HG03097 (cell line): ENCODE measurements around the gene EPHA4.

Experiments used
- ATAC-seq: cut with Tn5 transposase; IDR thresholded peaks from one replicate; pipeline ENCODE4 v1.9.1; 2021; ENCODE audit not compliant: unreplicated experiment, low FRiP score

Gene EPHA4

GRCh38 chr2:221572821-221573429, 821 bp upstream of the EPHA4 start:
- ATAC-seq, result peak; percentile 23

DNA sequence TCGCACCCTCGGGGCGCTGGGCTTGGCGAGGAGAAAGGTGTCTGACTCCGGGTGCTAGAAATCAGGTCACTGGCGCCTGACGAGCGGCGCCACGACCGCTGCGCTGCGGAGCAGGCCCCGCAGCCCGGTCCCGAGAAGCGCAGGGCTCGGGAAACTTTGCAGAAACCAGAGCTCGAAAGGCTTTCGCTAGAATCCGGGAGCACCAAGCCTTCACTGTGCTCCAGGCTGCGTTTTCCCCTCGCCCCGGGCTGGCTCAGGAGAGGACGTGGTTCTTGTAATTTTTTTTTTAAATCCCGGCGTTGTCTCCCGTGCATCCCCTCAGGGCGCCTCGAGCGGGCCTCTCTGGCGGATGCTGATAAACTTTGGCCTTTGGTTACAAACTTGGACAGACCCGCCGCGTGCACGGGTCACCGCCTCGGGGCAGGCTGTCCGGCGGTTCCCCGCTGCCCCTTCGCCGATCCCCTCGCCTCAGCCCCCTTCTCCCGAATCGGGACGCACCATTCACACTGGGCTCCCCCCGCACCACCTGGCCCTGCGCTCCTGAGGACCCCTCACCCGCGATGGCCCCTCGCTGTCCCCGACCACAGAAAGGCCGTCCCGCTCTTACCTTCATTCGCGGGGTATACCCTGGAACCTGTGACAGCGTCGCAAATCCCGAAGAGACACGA, 419 bp downstream of the EPHA4 start:
- peak; percentile 3 for ATAC-seq

DNA sequence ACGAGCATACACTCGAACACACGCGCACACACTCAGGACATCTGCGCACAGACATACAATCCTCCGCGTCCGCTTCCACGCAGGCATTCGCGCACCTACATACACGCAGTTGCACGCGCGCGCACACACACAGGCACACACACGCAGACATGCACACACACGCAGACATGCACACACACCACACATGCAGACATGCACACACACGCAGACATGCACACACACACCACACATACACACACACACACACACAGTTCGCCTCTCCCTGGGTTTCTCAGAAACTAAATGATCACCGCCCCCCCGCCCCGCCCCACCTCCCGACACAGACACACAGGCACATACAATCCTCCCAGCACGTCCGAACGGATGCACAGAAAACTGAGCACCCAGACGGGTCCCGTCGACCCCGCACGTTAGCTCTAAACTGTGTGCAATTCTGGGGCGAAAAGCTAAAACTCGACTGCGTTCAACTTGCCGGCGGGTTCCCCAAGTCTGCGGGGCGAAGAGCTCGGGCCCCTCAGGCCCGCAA, 1.0 kb downstream of the EPHA4 start:
- no peak for ATAC-seq

DNA sequence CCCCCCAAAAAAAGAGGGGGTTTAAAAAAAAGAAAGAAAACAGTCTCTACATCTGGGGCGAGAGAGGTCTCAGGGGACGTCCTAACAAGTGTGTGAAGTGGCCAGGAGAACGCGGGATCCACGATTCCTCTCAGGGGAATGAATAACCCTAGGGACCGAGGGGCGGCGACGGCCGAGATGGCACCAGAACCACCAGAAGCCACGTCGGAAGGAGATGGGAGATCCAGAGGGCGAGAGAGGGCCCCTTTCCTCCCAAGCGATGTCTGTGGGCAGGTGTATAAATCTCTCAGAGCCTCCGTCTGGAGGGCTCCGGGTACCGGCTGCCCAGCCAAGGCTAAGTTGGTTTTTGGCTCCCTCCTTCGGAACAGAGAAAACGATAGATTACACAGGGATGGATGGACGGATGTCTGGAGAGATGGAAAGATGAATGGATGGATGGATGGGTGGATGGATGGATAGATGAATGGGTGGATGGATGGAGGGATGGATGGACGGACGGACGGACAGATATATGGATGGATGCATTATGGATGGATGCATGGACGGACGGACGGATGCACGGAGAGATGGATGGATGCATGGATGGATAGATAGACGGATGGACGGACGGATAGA, 1.7 kb downstream of the EPHA4 start:
- no peak for ATAC-seq

DNA sequence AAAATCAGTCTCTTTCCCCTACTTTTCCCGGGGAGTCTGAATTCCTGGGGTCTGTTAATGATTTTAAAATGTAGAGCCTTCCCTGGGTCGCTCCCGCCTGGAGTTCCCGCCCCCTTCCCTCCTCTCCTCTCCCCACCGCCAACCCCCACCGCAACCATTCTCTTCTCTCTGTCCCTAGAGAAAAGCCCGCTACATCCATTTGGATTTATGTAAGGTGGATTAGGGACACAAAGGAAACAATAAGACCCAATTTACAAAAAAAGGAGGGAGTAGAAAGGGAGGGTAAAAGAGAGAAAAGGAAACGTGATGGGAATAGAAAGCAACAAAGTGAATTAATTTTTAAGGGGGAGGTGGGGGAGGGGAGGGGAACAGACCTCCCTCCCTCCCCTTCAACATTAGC, 2.2 kb downstream of the EPHA4 start:
- no peak for ATAC-seq

DNA sequence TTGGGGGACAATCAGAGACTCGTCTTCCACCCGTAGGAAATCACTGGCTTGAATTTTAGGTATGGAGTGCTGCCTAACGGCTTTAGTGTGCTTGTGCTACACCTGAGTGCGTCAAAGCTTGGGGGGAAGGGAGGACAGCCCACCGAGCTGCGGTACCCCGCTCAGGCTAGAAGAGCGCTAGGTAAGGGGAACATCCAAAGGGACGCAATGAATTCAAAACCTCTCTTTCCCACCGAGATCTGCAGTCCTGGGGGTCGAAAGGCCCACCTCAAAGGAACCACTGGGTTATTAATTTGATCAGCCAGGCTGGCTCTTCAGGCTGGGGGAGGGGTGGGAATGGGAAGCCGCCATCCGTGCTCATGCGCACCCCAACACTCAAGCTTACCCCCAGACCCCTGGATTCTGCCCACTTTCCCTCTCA, 2.7 kb downstream of the EPHA4 start:
- ATAC-seq, result no peak

GRCh38 chr2:221568299-221568698, 3.8 kb downstream of the EPHA4 start:
- no peak for ATAC-seq

DNA sequence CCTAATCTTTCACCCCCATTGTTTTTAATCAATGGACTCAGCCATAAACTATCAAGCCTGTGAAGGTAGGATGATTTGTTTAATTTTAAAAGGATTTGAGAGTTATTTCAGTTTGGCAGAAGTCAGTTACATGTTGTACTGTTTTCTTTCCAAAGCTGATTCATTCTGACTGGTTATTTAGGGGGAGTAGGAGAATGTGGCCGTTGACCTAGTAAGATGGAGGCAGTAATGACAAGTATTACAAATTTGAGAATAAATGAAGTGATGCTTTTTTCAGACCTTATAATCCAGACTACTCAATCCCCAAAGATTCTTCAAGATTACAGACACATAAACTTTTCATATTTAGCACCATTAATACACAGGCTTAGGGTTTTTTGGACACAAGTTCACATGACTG, 4.3 kb downstream of the EPHA4 start:
- no peak for ATAC-seq

- no peak for ATAC-seq
Measured at GRCh38 chr2:221567231-221567760, 4.8 kb downstream of the EPHA4 start.

DNA sequence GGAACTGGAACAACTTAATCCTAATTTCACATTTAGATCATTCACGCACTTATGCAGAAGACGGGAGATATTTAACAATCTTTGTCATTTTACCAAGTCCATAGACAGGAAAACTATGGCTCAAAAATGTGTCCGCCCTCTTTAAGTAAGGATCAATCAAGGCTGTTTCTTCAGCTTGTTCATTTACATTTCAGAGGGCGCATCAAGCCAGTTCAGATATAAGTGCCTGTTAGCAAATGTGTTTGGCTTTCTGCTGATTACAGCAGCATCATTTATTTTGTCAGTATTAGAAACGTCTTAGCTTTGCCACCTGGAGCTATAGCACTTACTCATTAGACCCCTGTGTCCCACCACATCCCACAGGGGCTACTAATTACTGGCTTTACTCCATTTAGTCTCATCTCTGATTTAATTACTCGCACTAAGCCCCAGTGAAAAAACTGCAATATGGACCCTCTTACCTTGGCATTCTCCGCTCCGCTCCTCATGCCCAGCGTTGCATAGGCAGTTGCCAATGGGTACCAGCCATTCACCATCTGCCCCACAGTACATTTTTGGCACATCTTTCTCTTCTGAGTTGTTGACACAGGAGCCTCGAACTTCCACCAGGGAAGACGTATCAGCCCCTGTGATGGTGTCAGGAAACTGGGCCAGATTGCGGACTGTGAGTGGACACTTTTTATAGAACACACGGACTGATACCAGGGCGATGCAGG, 8.7 kb downstream of the EPHA4 start:
- ATAC-seq, result no peak

DNA sequence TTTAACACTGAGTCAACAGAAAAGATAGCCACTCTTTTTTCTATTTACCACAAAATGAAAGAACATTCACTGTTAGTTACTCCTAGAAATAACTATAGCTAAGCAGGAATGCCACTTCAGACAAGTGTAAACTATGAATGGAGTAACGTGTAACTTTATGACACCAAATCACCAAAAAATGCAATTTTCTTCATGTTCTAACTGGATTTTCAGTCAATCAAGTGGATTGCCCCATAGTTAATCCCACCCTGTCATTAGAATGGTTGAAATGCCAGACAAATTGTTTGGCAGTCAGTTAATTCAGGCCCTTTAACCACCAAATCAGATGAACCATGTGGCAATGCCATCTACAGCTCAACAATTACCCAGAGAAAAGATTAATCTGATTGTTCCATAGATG, 9.9 kb downstream of the EPHA4 start:
- ATAC-seq, result no peak

GRCh38 chr2:221561770-221562169, 10.3 kb downstream of the EPHA4 start:
- no peak for ATAC-seq

- no peak for ATAC-seq
Measured at GRCh38 chr2:221559991-221560390, 12.1 kb downstream of the EPHA4 start.

GRCh38 chr2:221558107-221558506, 14.0 kb downstream of the EPHA4 start:
- ATAC-seq, result no peak

DNA sequence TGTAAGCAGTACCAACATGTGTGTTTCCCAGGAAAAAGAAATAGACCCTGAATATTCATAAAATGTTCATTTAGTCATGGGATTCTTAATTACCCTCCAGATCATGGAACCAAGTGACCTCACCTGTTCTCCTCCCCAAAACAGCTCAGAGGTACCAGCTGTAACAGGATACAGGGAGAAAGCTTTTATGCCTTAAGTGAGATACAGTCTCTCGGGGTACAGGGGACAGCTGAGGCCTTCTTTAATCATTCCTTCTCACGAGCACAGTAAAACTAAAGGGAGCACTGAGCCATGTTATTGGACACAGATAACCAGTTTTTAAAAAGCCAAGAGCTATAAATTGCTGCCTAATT, 16.6 kb downstream of the EPHA4 start:
- ATAC-seq, result peak; percentile 29

DNA sequence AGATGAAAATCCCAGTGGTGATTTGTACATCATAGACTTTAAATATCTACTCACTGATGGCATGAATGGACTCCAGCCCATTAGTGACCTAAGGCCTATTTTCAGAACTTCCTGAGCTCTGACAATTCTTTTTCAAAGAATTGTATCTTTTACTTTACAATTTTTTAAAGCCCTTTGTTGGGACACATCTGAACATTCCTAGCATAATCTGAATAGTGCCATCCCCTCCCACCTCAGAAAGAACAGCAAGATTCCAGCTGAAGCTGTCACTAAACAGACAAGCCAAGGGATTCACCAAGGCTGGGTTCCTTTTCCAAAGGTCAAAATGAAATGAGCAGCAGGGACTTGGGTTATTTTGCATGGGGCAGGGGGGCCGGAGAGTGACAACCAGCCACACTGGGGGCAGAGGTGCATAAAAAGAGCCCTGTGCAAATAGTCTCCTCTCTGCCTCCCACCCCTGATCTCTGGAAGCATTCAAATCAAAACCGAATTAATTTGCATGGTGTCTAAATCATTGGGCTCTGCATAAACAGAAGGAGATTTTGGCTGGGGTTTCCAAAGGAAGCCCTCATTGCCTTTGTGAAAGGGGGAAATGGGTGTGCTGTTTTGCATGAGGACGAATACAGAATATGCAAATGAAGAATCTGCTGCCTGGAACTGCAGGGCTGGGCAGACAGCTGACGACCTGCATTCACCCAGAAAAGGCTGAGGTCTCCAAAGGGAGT, 17.2 kb downstream of the EPHA4 start:
- peak; percentile 88 for ATAC-seq

- no peak for ATAC-seq
Measured at GRCh38 chr2:221553333-221553732, 18.8 kb downstream of the EPHA4 start.

- ATAC-seq, result no peak
Measured at GRCh38 chr2:221552291-221552690, 19.8 kb downstream of the EPHA4 start.

DNA sequence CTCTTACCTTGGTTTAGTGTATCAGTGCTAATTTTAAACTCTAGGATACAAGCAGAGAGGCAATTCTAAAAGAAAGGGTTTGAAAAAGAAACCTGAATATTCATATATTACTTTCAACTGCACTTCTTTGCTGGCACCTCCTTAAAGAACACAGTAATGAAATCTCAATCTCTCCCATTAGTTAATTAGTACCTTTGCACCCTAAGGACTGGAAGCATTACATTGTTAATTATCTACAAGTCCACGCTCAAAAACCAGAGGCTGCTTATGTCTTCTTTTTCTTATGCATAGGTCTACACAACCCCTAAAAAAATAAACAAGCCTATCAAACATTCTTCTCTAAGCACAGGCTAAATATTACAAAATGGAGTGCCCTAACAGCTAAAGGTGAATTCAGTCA, 20.2 kb downstream of the EPHA4 start:
- ATAC-seq, result peak; percentile 48

- ATAC-seq, result peak; percentile 75
Measured at GRCh38 chr2:221549143-221549542, 23.0 kb downstream of the EPHA4 start.
